Superior temporal gyrus (tissue), 1 donor: ENCODE results near the gene SATL1.
"Not testable (repeated sequence)": the region's sequence is repeated elsewhere in the genome, so short reads cannot be mapped to it uniquely, and the experiment has no call there.

Source experiments
- DNase-seq: peaks from one replicate; pipeline ENCODE4 v3.0.0-alpha.2; 2016; ENCODE audit errors: extremely low spot score

Gene SATL1

GRCh38 chrX:85243761-85244449 lies at the start of gene SATL1, which contains the start of gene ZNF711:
SATL1 (minus strand) TSS chrX:85243779; CDS start chrX:85108968, 134,811 bp downstream.
ZNF711 (plus strand) TSS chrX:85243991; CDS start chrX:85247573, 3,582 bp downstream.
- peak; percentile 38 for DNase-seq

- DNase-seq: no peak
Observed at GRCh38 chrX:85288992-85289723, 45.6 kb upstream of the SATL1 start.

GRCh38 chrX:85285286-85285685 lies 41.7 kb upstream of the SATL1 start:
- not testable (repeated sequence) for DNase-seq

- peak; percentile 24 for DNase-seq
Observed at GRCh38 chrX:85244450-85245211, 1.1 kb upstream of the SATL1 start.

GRCh38 chrX:85243155-85243554 lies 424 bp downstream of the SATL1 start:
- peak; percentile 10 for DNase-seq

- DNase-seq: no peak
Observed at GRCh38 chrX:85223359-85223758, 20.2 kb downstream of the SATL1 start.

- DNase-seq: no peak
Observed at GRCh38 chrX:85221361-85221760, 22.2 kb downstream of the SATL1 start.

GRCh38 chrX:85215946-85216345 lies 27.6 kb downstream of the SATL1 start:
- no peak for DNase-seq

GRCh38 chrX:85213792-85214530 lies 29.6 kb downstream of the SATL1 start:
- no peak for DNase-seq

- no peak for DNase-seq
Observed at GRCh38 chrX:85203461-85203970, 40.1 kb downstream of the SATL1 start.

- no peak for DNase-seq
Observed at GRCh38 chrX:85196319-85196718, 47.3 kb downstream of the SATL1 start.

GRCh38 chrX:85159644-85160043 lies 83.9 kb downstream of the SATL1 start:
- DNase-seq: no peak

GRCh38 chrX:85140964-85141363 lies 102.6 kb downstream of the SATL1 start:
- no peak for DNase-seq

GRCh38 chrX:85139422-85139821 lies 104.2 kb downstream of the SATL1 start:
- no peak for DNase-seq

- DNase-seq: no peak
Observed at GRCh38 chrX:85136409-85136808, 107.2 kb downstream of the SATL1 start.

GRCh38 chrX:85115252-85115651 lies 128.3 kb downstream of the SATL1 start:
- no peak for DNase-seq

- DNase-seq: no peak
Observed at GRCh38 chrX:85114776-85115175, 128.8 kb downstream of the SATL1 start.

GRCh38 chrX:85114171-85114570 lies 129.4 kb downstream of the SATL1 start:
- DNase-seq: no peak

- DNase-seq: no peak
Observed at GRCh38 chrX:85113746-85114145, 129.8 kb downstream of the SATL1 start.

- no peak for DNase-seq
Observed at GRCh38 chrX:85112293-85112692, 131.3 kb downstream of the SATL1 start.

- peak; percentile 33 for DNase-seq
Observed at GRCh38 chrX:85111347-85111746, 132.2 kb downstream of the SATL1 start.
